Right lobe of liver (tissue), 6 donors: ENCODE data around the gene EHBP1L1. TPM values are rescaled to one million over a fixed set of nuclear protein-coding genes. Genes with fewer than 3 reads are reported as not detected.

Experiments
- ATAC-seq, 4 donors: fragments of 200-7000 bp; cut with Tn5 transposase; one replicate each; pipeline ENCODE4 v1.9.1; 2020; ENCODE audit warnings: mild to moderate bottlenecking in 4 of 4, moderate library complexity in 4 of 4
- DNase-seq, 3 donors: peaks; one replicate each; pipeline ENCODE4 v3.0.0-alpha.2; 2020
- H3K27ac ChIP-seq, 3 donors: fragments of 200-600 bp; one replicate each; pipeline ENCODE4 v1.8.0; 2022
- H3K27me3 ChIP-seq, 2 donors: fragments of 200-600 bp; one replicate each; pipeline ENCODE4 v1.8.0; 2022
- H3K36me3 ChIP-seq, 4 donors: fragments of 200-600 bp; sonication (generic) in 1 of 4; one replicate each; pipeline versions ENCODE4 v1.5.1 to v1.8.0; 2017 to 2022; ENCODE audit warnings: control low read depth in 1 of 4
- H3K4me1 ChIP-seq, 4 donors: fragments of 200-600 bp; sonication (generic) in 1 of 4; one replicate each; pipeline versions ENCODE4 v1.5.1 to v1.8.0; 2017 to 2022; ENCODE audit warnings: control low read depth in 1 of 4
- H3K4me3 ChIP-seq, 3 donors: fragments of 200-600 bp; one replicate each; pipeline ENCODE4 v1.8.0; 2022
- H3K9me3 ChIP-seq, 4 donors: fragments of 200-600 bp; sonication (generic) in 1 of 4; one replicate each; pipeline versions ENCODE4 v1.5.1 to v1.8.0; 2017 to 2022; ENCODE audit warnings: control low read depth in 1 of 4
- CTCF ChIP-seq, 4 donors: fragments of 200-600 bp in 3 of 4; fragments of 450-650 bp in 1 of 4; IDR thresholded peaks; one replicate each; pipeline versions ENCODE4 v1.5.1 to v1.8.0; 2016 to 2022; ENCODE audit warnings: antibody characterized with exemption in 4 of 4, mild to moderate bottlenecking in 2 of 4
- POLR2A ChIP-seq: fragments of 450-650 bp; IDR thresholded peaks from one replicate; pipeline ENCODE4 v1.6.1; 2017; ENCODE audit warnings: antibody characterized with exemption, mild to moderate bottlenecking
- WGBS: methylation state at CpG from one replicate; pipeline ENCODE4 v1.1.6; 2018; ENCODE audit warnings: low coverage, low lambda C conversion rate; ENCODE audit not compliant: insufficient coverage; ENCODE audit errors: missing lambda C conversion rate; 5-methylcytosine and 5-hydroxymethylcytosine counted together
- intact Hi-C, 2 donors: fragments of 100-400 bp; cut with DNase I; formaldehyde crosslinking; loops; one replicate each; pipeline versions ENCODE4 v1.11.2 to v1.14.1; 2022
- total RNA-seq, 6 experiments: library from RNA; depleted of rRNA in 2 of 6; stranded (reverse); fragments of >200 nt in 2 of 6; fragmentation: NEBNext Ultra II Directional in 3 of 6; extraction: Animal tissue kit (Norgen Biotek cat#: 25700) in 3 of 6; gene quantifications; one replicate each; pipeline versions ENCODE4 v1.1.0 to v1.2.4, GENCODE V29; 2016 to 2023
- donor health status: DM: no; HTN: yes; CAD: no.
- donor health status: DM: no; HTN: no; CAD: no.
- donor health status: DM: no; HTN: no; CAD: no.
- donor health status: DM: no; HTN: yes; CAD: no.
- donor health status: DM: no; HTN: yes; CAD: no.

Gene EHBP1L1
- total RNA-seq, 6 experiments from 2014 or later: 10.0 to 29.9 (median 13.7) TPM

GRCh38 chr11:65542738-65543390, 33.0 kb upstream of the EHBP1L1 start:
- intact Hi-C loops: loop anchor here in 1 of 2 donors (5.0 kb wide), 1 partner anchor 34 kb away; the partner anchor contains the start of gene EHBP1L1
- TF ChIP-seq CTCF (IDR thresholded peaks at IDR 0.05) (no peak), POLR2A (no peak)
- H3K9me3 ChIP-seq: no peaks in the 10 kb centered on the region
- no peaks in the 10 kb centered on the region for H3K27me3 ChIP-seq
- 100% methylated on average over 1 of the region's 3 CpGs for WGBS
- no peak overlapping the region for H3K4me3 ChIP-seq
- H3K4me1 ChIP-seq: peaks cover 0 to 25% (median 11%) of the 10 kb centered on the region in 4 donors
- no peak overlapping the region for H3K27ac ChIP-seq
- DNase-seq (no peak), ATAC-seq (no peak)
- H3K36me3 ChIP-seq: peaks cover 0 to 8% (median 6%) of the 10 kb centered on the region in 4 donors

GRCh38 chr11:65545853-65546216, 30.0 kb upstream of the EHBP1L1 start:
- Histone ChIP-seq H3K27me3 (no peaks in the 10 kb centered on the region), H3K4me1 (peaks cover 0 to 20% (median 7%) of the 10 kb centered on the region in 4 donors), H3K9me3 (no peaks in the 10 kb centered on the region), H3K27ac (peak overlapping the region; percentile 21 to 81 (median 51)), H3K36me3 (no peaks in the 10 kb centered on the region), H3K4me3 (peak overlapping the region; percentile 57 to 76 (median 69))
- ATAC-seq: no peak
- no peak for DNase-seq
- intact Hi-C loops: no loop called here
- TF ChIP-seq POLR2A (no peak), CTCF (IDR thresholded peaks at IDR 0.05) (no peak)
- 18% methylated on average over 4 of the region's 4 CpGs for WGBS

GRCh38 chr11:65546217-65546958, 29.5 kb upstream of the EHBP1L1 start:
- peak; percentile 54 for TF ChIP-seq POLR2A
- TF ChIP-seq CTCF (IDR thresholded peaks at IDR 0.05): no peak
- ATAC-seq: peak; percentile 87 to 92 (median 90)
- H3K4me1 ChIP-seq: peaks cover 0 to 20% (median 6%) of the 10 kb centered on the region in 4 donors
- no peaks in the 10 kb centered on the region for H3K36me3 ChIP-seq
- H3K4me3 ChIP-seq: peak overlapping the region; percentile 57 to 76 (median 69)
- H3K9me3 ChIP-seq: no peaks in the 10 kb centered on the region
- WGBS: 2% methylated on average over 17 of the region's 64 CpGs
- H3K27ac ChIP-seq: peak overlapping the region; percentile 21 to 81 (median 51)
- intact Hi-C loops: no loop called here
- DNase-seq: peak; percentile 98 to 99 (median 98)
- H3K27me3 ChIP-seq: no peaks in the 10 kb centered on the region

GRCh38 chr11:65547446-65548125, 28.3 kb upstream of the EHBP1L1 start:
- intact Hi-C loops: no loop called here
- no peak for TF ChIP-seq POLR2A
- no peak for TF ChIP-seq CTCF (IDR thresholded peaks at IDR 0.05)
- no peak for ATAC-seq
- H3K4me1 ChIP-seq: peaks cover 0 to 29% (median 9%) of the 10 kb centered on the region in 4 donors
- no peak overlapping the region for H3K4me3 ChIP-seq
- 60% methylated on average over 5 of the region's 52 CpGs for WGBS
- H3K36me3 ChIP-seq: no peaks in the 10 kb centered on the region
- no peaks in the 10 kb centered on the region for H3K9me3 ChIP-seq
- no peak overlapping the region for H3K27ac ChIP-seq
- no peaks in the 10 kb centered on the region for H3K27me3 ChIP-seq
- no peak for DNase-seq
